GM18498 (cell line): ENCODE results near the gene VSTM5.

Source experiments
- ATAC-seq: cut with Tn5 transposase; IDR thresholded peaks from one replicate; pipeline ENCODE4 v1.9.1; 2021; ENCODE audit warnings: mild to moderate bottlenecking, moderate library complexity; ENCODE audit not compliant: unreplicated experiment

VSTM5 gene

DNA sequence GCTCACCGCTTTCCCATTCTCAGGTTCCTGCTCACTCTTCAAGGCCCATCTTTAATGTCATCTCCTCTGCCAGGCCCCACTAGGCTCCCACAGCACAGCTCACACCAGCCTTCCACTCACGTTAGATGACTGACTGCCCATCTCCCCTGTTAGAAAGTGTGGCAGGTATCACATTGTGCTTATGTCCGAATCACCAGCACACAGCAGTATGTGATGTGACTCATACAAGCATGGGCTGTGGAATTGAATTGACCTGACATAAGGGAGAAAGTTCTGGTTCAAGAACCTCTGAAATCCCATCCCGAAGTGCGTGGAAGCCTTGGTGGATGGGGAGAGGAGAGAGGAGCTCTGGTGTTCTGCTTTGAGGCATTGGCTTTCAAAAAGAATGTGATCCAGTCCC, 6.5 kb downstream of the VSTM5 start:
- ATAC-seq: no peak

DNA sequence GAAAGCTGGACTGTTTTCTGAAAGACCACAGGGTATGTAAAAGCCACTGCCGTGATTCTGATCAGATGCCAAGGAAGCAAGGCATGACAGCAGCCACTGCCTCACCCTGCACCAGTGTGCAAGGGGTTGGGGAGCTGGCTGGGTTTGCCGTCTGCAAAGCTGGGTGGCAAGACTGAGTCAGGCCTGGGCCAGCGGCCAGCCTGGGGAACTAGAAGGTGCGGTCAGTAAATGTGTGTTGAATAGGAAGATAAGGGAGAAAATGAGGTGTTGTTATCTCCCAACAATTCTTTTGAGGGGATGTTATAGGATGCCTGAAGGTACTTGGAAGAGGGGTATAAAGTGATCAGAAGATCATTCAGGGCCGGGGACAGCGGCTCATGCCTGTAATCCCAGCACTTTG, 8.0 kb downstream of the VSTM5 start:
- no peak for ATAC-seq

DNA sequence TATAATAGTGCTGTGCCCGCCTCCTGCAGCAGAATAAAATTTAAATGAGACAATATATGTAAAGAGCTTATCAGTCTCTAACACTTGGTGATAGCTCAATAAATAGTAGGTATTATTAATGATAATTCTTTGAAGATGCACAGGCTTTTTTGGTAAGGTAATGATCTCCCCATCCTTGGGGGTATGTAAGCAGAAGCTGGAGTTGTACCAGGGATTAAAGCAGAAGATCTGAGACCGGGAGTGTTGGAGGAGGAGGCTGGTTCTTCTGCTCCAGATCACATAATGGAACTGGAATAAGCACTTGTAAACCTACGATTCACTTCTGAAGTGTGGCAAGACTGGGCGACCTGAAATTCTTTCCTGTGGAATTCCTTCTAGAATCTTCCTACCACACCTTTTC, 8.4 kb downstream of the VSTM5 start:
- no peak for ATAC-seq

DNA sequence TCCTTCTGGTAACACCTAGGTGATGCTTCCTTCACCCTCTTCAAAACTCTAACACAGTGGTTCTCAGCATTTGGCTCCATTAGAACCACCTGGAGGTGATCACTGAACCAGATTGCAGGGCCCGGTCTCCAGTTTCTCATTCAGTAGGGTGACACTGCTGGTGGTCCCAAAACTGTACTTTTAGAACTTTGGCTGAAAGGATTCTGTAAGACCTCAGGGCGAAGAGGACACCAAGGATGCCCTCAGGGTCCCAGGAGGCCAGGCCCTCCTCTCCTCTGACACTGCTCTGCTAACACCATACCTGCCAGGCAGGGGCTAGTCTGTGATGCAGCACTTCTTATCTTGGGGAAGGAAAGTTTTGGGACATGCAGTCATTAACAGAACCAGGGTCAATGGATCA, 9.0 kb downstream of the VSTM5 start:
- no peak for ATAC-seq

- ATAC-seq: no peak
Observed at GRCh38 chr11:93840981-93841380, 9.4 kb downstream of the VSTM5 start.

- no peak for ATAC-seq
Observed at GRCh38 chr11:93840180-93840579, 10.2 kb downstream of the VSTM5 start.

DNA sequence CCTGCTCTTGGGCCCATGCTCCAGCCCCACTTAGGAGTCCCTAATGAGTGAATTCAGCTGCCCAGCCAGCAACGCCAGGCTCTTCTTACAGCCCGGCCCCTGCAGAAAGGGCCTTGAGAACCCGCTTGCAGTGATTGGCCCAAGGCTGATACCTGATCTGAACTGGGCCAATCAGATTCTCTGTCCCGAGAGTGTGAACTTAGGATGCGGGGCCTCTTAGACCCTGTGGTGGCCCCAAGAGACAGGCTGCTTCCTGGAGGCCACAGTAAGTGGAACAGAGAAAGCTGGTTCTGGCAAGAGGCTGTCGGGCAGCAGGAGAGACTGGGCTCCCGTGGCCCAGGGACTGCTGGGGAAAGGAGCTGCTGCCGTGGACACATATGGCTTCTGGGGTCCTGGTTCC, 11.5 kb downstream of the VSTM5 start:
- ATAC-seq: no peak

- no peak for ATAC-seq
Observed at GRCh38 chr11:93832780-93833179, 17.6 kb downstream of the VSTM5 start.

DNA sequence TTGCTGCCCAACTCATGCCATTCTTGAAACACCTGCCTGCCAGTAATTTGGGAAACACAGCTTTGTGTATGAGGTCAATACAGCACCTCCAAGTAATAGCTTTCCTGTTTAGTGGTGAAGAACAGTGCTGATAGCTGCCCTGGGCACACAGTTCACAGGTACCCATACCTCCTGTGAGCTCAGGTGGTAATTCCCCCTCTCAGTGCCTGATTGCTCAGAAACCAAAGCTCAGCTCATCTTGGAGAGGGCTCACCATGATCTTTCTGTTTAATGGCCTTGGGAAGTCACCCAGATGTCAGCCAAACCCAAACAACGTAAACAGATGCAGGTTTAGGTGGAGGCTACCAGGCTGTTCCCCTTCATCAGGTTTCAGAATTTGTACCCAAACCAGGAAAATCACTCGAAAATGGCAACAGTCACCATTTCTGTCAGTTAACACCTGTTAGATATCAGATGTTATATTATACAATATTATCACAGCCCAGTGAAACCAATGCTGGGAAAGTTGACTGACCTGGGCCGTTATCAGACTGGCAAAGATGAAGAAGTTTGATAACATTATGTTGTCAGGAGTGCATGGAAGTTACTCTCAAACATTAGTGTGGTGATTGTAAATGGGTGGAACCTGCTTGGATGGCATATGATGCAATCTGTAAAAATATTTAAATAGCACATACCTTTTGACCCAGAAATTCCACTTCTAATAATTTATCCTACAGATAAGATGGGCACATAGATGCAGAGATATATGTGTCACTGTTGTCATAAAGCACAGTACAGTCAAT, 18.9 kb downstream of the VSTM5 start:
- no peak for ATAC-seq

GRCh38 chr11:93829598-93829997, 20.8 kb downstream of the VSTM5 start:
- no peak for ATAC-seq

GRCh38 chr11:93827363-93827762, 23.1 kb downstream of the VSTM5 start:
- no peak for ATAC-seq

DNA sequence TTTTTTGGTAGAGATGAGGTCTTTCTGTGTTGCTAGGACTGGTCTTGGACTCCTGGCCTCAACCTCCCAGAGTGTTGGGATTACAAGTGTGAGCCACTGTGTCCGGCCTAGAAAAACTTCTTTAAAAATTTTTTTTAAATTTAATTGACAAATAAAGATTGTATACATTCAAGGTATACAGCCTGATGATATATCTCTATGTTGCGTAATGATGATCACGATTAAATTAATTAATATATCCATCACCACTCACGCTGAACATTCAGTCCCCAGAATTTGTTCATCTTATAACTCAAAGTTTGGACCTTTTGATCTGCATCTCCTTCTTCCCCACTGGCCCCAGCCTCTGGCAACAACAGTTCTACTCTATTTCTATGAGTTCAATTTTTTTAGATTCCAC, 27.2 kb downstream of the VSTM5 start:
- no peak for ATAC-seq

GRCh38 chr11:93822359-93822758, 28.1 kb downstream of the VSTM5 start:
- ATAC-seq: no peak

DNA sequence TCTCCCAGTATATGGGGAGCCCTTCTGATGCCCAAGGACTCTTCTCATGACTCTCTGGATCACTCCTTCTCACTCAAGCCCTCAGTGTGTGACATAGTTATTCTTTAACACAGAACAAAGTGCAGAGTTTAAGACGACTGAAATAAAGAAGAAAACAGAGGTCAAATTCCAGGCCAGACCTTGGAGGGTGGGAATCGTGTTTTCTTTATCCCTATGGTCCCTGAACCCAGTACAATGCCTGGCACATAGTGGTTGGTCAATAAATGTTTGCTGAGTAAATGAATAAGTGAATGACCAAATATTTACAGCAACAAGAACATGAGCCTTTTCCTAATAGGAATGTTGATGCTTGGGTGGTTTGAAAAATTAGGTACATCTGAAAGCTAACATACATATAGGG, 28.8 kb downstream of the VSTM5 start:
- ATAC-seq: no peak

GRCh38 chr11:93820847-93821246, 29.6 kb downstream of the VSTM5 start:
- no peak for ATAC-seq

DNA sequence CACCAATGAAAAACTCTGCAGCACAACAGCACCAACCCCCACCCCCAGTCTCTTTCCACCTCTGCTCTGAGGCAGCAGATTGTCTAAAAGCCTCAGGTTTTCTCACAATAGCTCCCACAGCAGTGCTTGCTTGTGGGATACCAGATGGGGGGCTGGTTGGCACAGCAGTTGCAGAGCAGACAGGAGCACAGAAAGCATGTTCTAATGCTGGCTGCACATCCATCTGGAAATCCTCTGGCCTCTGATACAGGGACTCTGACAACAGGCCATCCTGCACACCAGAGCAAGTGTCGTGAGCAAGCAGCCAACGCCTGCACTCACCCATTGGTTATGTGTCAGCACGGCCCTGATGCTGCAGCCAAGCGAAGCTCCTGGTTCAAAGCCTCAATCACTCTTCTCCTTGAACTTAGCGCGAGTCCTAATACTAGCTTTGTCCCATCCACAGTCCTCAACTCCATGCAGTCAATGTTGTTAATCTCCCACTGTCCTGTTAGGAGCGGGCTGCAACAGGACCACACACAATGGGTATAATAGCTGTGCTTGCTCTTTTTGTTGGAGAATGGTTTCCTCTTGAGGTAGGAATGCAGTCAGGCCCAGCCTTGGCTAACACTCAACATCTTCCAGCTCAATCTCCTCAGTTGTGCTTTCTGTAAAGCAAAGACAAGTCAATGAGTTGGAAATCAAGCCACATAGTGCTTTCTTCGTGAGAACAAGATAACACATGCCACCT, 30.3 kb downstream of the VSTM5 start:
- ATAC-seq: no peak

- no peak for ATAC-seq
Observed at GRCh38 chr11:93817426-93818348, 32.7 kb downstream of the VSTM5 start.

DNA sequence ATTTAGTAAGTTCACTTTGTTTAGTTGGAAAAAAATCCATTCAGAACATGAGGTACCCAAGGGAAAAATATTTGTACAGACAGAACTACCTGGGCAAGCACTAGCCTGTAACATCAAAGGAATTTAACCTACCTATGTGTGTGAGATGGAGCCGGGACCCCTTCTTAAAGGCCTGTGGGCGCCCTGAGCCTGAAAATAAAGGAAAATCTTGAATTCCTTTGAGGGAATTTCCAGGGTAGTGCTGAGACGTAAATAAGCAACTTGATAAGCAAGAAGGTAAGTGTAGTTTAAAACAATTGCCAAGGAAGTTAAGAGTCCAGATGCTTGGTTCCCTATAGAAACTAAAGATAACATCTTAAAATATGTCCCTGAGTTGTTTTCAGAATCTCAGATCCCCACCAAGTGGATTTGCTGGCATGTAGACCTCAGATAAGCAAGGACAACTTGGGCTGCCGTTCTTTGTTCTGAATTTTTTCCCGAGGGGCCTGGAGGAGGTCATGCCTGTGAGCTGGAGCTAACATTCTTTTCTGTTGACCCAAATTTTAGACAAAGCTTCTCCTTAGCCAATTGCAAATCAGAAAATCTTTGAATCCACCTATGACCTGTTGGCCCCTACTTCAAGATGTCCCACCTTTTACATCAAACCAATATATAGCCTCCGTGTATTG, 35.3 kb downstream of the VSTM5 start:
- ATAC-seq: no peak

- ATAC-seq: no peak
Observed at GRCh38 chr11:93813974-93814373, 36.4 kb downstream of the VSTM5 start.

GRCh38 chr11:93807980-93808379, 42.4 kb downstream of the VSTM5 start:
- no peak for ATAC-seq

DNA sequence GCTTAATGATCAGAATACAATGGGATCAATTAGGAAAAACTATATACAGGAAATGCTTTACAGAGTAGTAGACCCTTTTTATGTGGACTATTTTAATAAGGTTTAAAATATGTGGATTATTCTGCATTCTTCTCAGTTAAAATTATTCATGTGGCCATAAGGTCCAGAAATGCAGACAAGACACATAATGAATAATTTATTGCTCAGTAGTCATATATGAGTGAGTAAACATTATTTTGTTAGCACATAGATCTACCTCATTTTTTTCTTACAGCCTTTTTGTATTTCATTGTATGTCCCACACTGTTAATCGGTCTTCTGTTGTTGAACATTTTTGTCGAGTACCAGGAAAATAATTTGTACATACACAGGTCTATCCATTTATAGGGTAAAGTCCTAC, 45.5 kb downstream of the VSTM5 start:
- ATAC-seq: no peak
